Neural cell (in vitro differentiated cells): ENCODE measurements around the gene TRMT10B.

Experiments
- EP300 ChIP-seq: fragments of 450-650 bp; conservative IDR thresholded peaks from 2 replicates; pipeline ENCODE4 v1.6.1; 2014; ENCODE audit warnings: antibody characterized with exemption, mild to moderate bottlenecking, moderate library complexity; ENCODE audit not compliant: poor library complexity, severe bottlenecking
- EZH2 ChIP-seq: fragments of 200-600, 300-800 bp; shearing (Covaris generic), sonication (generic); IDR thresholded peaks from 2 replicates; pipeline ENCODE4 v1.6.1; 2014; ENCODE audit warnings: antibody characterized with exemption, low read length, borderline replicate concordance, mild to moderate bottlenecking; ENCODE audit not compliant: insufficient read depth, poor library complexity, severe bottlenecking
- MXI1 ChIP-seq: fragments of 450-650 bp; conservative IDR thresholded peaks from 2 replicates; pipeline ENCODE4 v1.6.1; 2014; ENCODE audit warnings: antibody characterized with exemption, mild to moderate bottlenecking; ENCODE audit not compliant: poor library complexity, severe bottlenecking
- POLR2AphosphoS5 ChIP-seq: IDR thresholded peaks from 2 replicates; pipeline ENCODE4 v1.6.1; 2012
- RAD21 ChIP-seq: fragments of 450-650 bp; conservative IDR thresholded peaks from 2 replicates; pipeline ENCODE4 v1.6.1; 2014; ENCODE audit warnings: antibody characterized with exemption, mild to moderate bottlenecking, moderate library complexity
- SMC3 ChIP-seq: fragments of 450-650 bp; conservative IDR thresholded peaks from 2 replicates; pipeline ENCODE4 v1.6.1; 2014; ENCODE audit warnings: antibody characterized with exemption, mild to moderate bottlenecking, moderate library complexity; ENCODE audit not compliant: poor library complexity
- TAF1 ChIP-seq: IDR thresholded peaks from 2 replicates; pipeline ENCODE4 v1.6.1; 2012; ENCODE audit warnings: low read depth
- TF ChIP-seq, protein P1 (sequence below): fragments of 450-650 bp; IDR thresholded peaks from 2 replicates; pipeline ENCODE4 v1.5.1; 2014; ENCODE audit warnings: antibody characterized with exemption, mild to moderate bottlenecking, moderate library complexity; ENCODE audit not compliant: poor library complexity, severe bottlenecking
- TF ChIP-seq, protein P2 (sequence below): IDR thresholded peaks from 2 replicates; pipeline ENCODE4 v1.6.1; 2012; ENCODE audit warnings: borderline replicate concordance

DNA sequence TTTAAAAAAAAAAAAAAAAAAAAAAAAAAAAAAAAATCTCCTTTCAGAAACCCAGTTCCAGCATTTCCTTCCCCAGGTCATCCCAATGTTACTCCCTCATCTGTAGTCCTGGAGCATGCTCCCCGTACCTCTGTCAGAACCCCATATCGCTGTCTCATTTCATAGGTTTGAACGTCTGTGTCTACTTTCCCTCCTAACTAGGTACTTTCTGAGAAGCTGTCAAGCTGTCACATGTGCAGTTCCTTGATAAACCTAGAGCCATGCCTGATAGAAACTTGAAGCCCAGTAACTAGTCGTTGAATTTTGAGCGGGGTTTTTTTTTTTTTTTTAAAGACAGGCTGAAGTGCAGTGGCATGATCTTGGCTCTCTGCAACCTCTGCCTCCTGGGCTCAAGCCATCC is 15.7 kb downstream of the TRMT10B start:
- TF ChIP-seq POLR2AphosphoS5 (no peak), EP300 (no peak), MXI1 (no peak), SMC3 (no peak), TAF1 (no peak), EZH2 (no peak), RAD21 (no peak)
- TF ChIP-seq, protein P1, sequence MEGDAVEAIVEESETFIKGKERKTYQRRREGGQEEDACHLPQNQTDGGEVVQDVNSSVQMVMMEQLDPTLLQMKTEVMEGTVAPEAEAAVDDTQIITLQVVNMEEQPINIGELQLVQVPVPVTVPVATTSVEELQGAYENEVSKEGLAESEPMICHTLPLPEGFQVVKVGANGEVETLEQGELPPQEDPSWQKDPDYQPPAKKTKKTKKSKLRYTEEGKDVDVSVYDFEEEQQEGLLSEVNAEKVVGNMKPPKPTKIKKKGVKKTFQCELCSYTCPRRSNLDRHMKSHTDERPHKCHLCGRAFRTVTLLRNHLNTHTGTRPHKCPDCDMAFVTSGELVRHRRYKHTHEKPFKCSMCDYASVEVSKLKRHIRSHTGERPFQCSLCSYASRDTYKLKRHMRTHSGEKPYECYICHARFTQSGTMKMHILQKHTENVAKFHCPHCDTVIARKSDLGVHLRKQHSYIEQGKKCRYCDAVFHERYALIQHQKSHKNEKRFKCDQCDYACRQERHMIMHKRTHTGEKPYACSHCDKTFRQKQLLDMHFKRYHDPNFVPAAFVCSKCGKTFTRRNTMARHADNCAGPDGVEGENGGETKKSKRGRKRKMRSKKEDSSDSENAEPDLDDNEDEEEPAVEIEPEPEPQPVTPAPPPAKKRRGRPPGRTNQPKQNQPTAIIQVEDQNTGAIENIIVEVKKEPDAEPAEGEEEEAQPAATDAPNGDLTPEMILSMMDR: no peak
- TF ChIP-seq, protein P2, sequence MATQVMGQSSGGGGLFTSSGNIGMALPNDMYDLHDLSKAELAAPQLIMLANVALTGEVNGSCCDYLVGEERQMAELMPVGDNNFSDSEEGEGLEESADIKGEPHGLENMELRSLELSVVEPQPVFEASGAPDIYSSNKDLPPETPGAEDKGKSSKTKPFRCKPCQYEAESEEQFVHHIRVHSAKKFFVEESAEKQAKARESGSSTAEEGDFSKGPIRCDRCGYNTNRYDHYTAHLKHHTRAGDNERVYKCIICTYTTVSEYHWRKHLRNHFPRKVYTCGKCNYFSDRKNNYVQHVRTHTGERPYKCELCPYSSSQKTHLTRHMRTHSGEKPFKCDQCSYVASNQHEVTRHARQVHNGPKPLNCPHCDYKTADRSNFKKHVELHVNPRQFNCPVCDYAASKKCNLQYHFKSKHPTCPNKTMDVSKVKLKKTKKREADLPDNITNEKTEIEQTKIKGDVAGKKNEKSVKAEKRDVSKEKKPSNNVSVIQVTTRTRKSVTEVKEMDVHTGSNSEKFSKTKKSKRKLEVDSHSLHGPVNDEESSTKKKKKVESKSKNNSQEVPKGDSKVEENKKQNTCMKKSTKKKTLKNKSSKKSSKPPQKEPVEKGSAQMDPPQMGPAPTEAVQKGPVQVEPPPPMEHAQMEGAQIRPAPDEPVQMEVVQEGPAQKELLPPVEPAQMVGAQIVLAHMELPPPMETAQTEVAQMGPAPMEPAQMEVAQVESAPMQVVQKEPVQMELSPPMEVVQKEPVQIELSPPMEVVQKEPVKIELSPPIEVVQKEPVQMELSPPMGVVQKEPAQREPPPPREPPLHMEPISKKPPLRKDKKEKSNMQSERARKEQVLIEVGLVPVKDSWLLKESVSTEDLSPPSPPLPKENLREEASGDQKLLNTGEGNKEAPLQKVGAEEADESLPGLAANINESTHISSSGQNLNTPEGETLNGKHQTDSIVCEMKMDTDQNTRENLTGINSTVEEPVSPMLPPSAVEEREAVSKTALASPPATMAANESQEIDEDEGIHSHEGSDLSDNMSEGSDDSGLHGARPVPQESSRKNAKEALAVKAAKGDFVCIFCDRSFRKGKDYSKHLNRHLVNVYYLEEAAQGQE: no peak
